Measurements from ENCODE around the gene PEX6. TPM values are rescaled to one million over a fixed set of nuclear protein-coding genes. Genes with fewer than 3 reads are reported as not detected.
A peak's percentile ranks its signal among the peaks of the same experiment; 100 is the strongest.

Gene PEX6, protein sequence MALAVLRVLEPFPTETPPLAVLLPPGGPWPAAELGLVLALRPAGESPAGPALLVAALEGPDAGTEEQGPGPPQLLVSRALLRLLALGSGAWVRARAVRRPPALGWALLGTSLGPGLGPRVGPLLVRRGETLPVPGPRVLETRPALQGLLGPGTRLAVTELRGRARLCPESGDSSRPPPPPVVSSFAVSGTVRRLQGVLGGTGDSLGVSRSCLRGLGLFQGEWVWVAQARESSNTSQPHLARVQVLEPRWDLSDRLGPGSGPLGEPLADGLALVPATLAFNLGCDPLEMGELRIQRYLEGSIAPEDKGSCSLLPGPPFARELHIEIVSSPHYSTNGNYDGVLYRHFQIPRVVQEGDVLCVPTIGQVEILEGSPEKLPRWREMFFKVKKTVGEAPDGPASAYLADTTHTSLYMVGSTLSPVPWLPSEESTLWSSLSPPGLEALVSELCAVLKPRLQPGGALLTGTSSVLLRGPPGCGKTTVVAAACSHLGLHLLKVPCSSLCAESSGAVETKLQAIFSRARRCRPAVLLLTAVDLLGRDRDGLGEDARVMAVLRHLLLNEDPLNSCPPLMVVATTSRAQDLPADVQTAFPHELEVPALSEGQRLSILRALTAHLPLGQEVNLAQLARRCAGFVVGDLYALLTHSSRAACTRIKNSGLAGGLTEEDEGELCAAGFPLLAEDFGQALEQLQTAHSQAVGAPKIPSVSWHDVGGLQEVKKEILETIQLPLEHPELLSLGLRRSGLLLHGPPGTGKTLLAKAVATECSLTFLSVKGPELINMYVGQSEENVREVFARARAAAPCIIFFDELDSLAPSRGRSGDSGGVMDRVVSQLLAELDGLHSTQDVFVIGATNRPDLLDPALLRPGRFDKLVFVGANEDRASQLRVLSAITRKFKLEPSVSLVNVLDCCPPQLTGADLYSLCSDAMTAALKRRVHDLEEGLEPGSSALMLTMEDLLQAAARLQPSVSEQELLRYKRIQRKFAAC
- 3.7 TPM for polyA plus RNA-seq (2013, experiment 1 of 2)
- 3.7 TPM for polyA plus RNA-seq (2013, experiment 2 of 2)

DNA sequence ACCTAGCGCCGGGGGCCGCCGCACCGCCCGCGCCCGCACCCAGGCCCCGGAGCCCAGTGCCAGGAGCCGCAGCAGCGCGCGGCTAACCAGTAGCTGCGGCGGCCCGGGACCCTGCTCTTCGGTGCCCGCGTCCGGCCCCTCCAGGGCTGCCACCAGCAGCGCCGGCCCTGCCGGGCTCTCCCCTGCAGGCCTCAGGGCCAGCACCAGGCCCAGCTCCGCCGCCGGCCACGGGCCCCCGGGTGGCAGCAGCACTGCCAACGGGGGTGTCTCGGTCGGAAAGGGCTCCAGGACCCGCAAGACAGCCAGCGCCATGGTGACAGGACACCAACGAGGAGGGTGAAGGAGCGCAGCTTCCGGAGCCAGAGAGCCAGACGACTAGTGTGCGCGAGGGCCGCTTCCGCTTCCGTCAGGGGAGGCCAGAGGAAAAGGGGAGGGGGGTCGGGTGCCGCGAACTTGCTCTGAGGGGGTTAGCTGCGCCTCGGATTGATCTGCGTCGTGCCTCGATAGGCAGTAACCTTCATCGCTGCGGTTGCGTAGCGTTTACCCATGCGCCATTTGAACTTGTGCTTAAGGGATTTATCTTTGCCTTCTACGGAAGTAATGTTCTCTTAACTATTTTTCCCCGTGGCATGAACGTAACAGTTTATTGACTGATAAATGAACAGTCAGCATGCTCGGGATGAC is at the start of gene PEX6:
Gene PEX6, minus strand, starts transcription at position 343 of the 684 bp plus-strand sequence. Its CDS starts 31 bp downstream, at position 312.
- H3K4me1 ChIP-seq (ENCODE audit: control insufficient read depth, low read depth, low read length) = no peaks in the 10 kb centered on the region
- no peak within 1 kb of the TSS for H2BK15ac ChIP-seq (replicated peaks; ENCODE audit: low read depth)
- peak within 1 kb of the TSS; percentile 76 for H3K9ac ChIP-seq (ENCODE audit: low read length)
- H2BK120ac ChIP-seq (ENCODE audit: low read depth, low read length) = no peak within 1 kb of the TSS
- H3K4ac ChIP-seq (ENCODE audit: low read depth, low read length) = peak within 1 kb of the TSS; percentile 76
- H3K36me3 ChIP-seq (ENCODE audit: control insufficient read depth, insufficient read depth, low read length) = no peaks in the 10 kb centered on the region
- H3K79me2 ChIP-seq (ENCODE audit: control insufficient read depth, insufficient read depth, low read length) = no peaks in the 10 kb centered on the region
- peak; percentile 95 for DNase-seq
- H2BK5ac ChIP-seq (ENCODE audit: low read length) = no peak within 1 kb of the TSS
- no peak within 1 kb of the TSS for H3K23ac ChIP-seq (ENCODE audit: low read length)
- no peak within 1 kb of the TSS for H2AK5ac ChIP-seq (ENCODE audit: low read length)
- H4K8ac ChIP-seq (ENCODE audit: low read depth, low read length) = no peak within 1 kb of the TSS
- peak within 1 kb of the TSS; percentile 96 for H4K5ac ChIP-seq (ENCODE audit: low read length)
- H3K56ac ChIP-seq (ENCODE audit: low read length) = peak within 1 kb of the TSS; percentile 95
- no peaks in the 10 kb centered on the region for H3K79me1 ChIP-seq (ENCODE audit: low read length)
- H3K18ac ChIP-seq (ENCODE audit: low read length) = peak within 1 kb of the TSS; percentile 62
- WGBS (ENCODE audit: extremely low coverage, insufficient coverage, low lambda C conversion rate) = no CpG with 5 or more reads among the region's 59 CpGs
- no peaks in the 10 kb centered on the region for H3K27me3 ChIP-seq (ENCODE audit: insufficient read depth, low read length, poor library complexity)
- peak within 1 kb of the TSS; percentile 19 for H3K27ac ChIP-seq (ENCODE audit: low read depth, low read length)
- H3K4me3 ChIP-seq (ENCODE audit: low read length) = peak within 1 kb of the TSS; percentile 88
- H3K4me2 ChIP-seq (ENCODE audit: low read length) = peak within 1 kb of the TSS; percentile 97

DNA sequence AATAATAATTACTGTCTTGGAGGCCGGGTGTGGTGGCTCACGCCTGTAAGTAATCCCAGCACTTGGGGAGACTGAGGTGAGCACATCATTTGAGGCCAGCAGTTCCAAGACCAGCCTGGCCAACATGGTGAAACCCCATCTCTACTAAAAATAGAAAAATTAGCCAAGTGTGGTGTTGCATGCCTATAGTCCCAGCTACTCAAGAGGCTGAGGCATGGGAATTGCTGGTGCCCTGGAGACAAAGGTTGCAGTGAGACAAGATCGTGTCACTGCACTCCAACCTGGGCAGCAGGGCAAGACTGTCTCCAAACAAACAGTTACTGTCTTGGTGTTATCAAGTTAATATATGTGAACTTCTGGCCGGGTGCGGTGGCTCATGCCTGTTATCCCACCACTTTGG is 47.4 kb upstream of the PEX6 start:
- Histone ChIP-seq H3K79me2 (ENCODE audit: control insufficient read depth, insufficient read depth, low read length) (peaks cover 20% of the 10 kb centered on the region), H2BK15ac (replicated peaks; ENCODE audit: low read depth) (no peak overlapping the region), H3K36me3 (ENCODE audit: control insufficient read depth, insufficient read depth, low read length) (peaks cover 25% of the 10 kb centered on the region), H2BK120ac (ENCODE audit: low read depth, low read length) (no peak overlapping the region), H3K9ac (ENCODE audit: low read length) (no peak overlapping the region), H3K4me1 (ENCODE audit: control insufficient read depth, low read depth, low read length) (no peaks in the 10 kb centered on the region), H3K27ac (ENCODE audit: low read depth, low read length) (no peak overlapping the region), H3K4me2 (ENCODE audit: low read length) (no peak overlapping the region), H4K5ac (ENCODE audit: low read length) (no peak overlapping the region), H3K23ac (ENCODE audit: low read length) (no peak overlapping the region), H3K18ac (ENCODE audit: low read length) (no peak overlapping the region), H2AK5ac (ENCODE audit: low read length) (no peak overlapping the region), H4K8ac (ENCODE audit: low read depth, low read length) (no peak overlapping the region), H3K27me3 (ENCODE audit: insufficient read depth, low read length, poor library complexity) (no peaks in the 10 kb centered on the region), H2BK5ac (ENCODE audit: low read length) (no peak overlapping the region), H3K4me3 (ENCODE audit: low read length) (no peak overlapping the region), H3K56ac (ENCODE audit: low read length) (no peak overlapping the region), H3K79me1 (ENCODE audit: low read length) (peaks cover 12% of the 10 kb centered on the region), H3K4ac (ENCODE audit: low read depth, low read length) (no peak overlapping the region)
- no CpG with 5 or more reads among the region's 5 CpGs for WGBS (ENCODE audit: extremely low coverage, insufficient coverage, low lambda C conversion rate)
- no peak for DNase-seq

DNA sequence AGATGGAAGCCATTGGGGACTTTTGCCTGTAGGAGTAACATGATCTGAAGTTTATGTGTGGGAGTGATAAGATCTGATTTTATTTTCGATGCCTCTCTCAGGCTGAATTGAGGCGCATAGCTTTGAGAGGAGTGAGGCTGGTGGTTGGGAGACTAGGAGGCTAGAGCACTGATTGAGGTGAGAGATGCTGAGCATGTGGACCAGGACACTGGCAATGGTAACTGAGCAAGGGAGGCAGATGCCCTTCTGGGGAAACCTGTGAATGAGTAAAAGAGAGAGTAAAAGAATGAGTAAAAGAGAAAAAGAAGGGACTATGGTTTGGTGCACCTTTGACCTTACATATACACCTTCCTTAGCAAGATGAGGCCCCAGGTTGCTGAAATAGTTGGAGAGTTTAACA is 45.5 kb upstream of the PEX6 start:
- no peak for DNase-seq
- Histone ChIP-seq H3K56ac (ENCODE audit: low read length) (no peak overlapping the region), H3K9ac (ENCODE audit: low read length) (no peak overlapping the region), H2AK5ac (ENCODE audit: low read length) (no peak overlapping the region), H4K5ac (ENCODE audit: low read length) (no peak overlapping the region), H4K8ac (ENCODE audit: low read depth, low read length) (no peak overlapping the region), H2BK5ac (ENCODE audit: low read length) (no peak overlapping the region), H3K18ac (ENCODE audit: low read length) (no peak overlapping the region), H3K4me2 (ENCODE audit: low read length) (no peak overlapping the region), H3K4me3 (ENCODE audit: low read length) (no peak overlapping the region), H3K79me2 (ENCODE audit: control insufficient read depth, insufficient read depth, low read length) (peaks cover 20% of the 10 kb centered on the region), H3K36me3 (ENCODE audit: control insufficient read depth, insufficient read depth, low read length) (peaks cover 22% of the 10 kb centered on the region), H2BK15ac (replicated peaks; ENCODE audit: low read depth) (no peak overlapping the region), H3K4ac (ENCODE audit: low read depth, low read length) (no peak overlapping the region), H3K27me3 (ENCODE audit: insufficient read depth, low read length, poor library complexity) (no peaks in the 10 kb centered on the region), H3K27ac (ENCODE audit: low read depth, low read length) (no peak overlapping the region), H3K23ac (ENCODE audit: low read length) (no peak overlapping the region), H3K79me1 (ENCODE audit: low read length) (peaks cover 12% of the 10 kb centered on the region), H2BK120ac (ENCODE audit: low read depth, low read length) (no peak overlapping the region), H3K4me1 (ENCODE audit: control insufficient read depth, low read depth, low read length) (peaks cover 2% of the 10 kb centered on the region)
- no CpG with 5 or more reads among the region's 2 CpGs for WGBS (ENCODE audit: extremely low coverage, insufficient coverage, low lambda C conversion rate)

DNA sequence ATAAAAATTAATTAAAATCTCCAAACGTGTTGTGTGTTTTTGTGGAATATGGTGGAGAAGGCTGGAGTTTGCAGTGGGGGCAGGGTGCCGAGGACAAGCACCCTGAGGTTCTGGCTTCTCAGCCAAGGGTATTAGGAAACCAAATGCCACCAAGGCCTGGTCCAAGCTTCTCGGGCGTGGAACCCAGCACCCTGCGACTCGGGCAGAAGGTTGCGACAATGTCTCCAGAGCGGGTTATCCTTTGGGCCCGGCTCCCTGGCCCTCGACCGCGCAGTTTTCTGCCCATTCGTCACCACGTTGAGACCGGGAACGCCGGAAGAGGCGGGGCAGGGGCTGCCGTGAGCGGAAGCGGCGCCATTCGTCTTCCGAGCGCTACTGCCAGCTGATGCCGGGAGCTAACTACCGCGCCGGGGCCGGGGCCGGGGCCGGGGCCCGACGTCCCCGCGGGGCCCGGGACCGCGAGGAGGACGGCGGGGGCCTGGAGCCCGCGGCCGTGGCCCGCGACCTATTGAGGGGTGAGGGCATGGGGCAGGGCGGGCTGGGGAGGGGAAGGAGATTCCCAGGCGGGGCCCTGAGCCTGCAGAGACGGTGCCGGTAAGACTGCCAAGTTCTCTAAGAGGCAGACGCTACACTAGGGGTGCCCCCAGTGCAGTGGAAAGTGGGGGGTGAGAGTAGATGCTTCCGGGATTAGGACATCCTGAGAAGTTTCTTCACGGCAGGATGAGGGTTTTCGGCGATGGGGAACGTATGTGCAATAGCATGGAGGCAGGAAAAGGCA is 42.5 kb upstream of the PEX6 start, which contains the start of gene RRP36:
Gene RRP36, plus strand, starts transcription at position 354 of the 778 bp plus-strand sequence. Its CDS starts 32 bp downstream, at position 386.
- Histone ChIP-seq H4K8ac (ENCODE audit: low read depth, low read length) (peak within 1 kb of the TSS; percentile 99), H3K4me1 (ENCODE audit: control insufficient read depth, low read depth, low read length) (peaks cover 2% of the 10 kb centered on the region), H2BK15ac (replicated peaks; ENCODE audit: low read depth) (no peak within 1 kb of the TSS), H3K79me2 (ENCODE audit: control insufficient read depth, insufficient read depth, low read length) (peaks cover 24% of the 10 kb centered on the region), H3K23ac (ENCODE audit: low read length) (no peak within 1 kb of the TSS), H3K36me3 (ENCODE audit: control insufficient read depth, insufficient read depth, low read length) (peaks cover 24% of the 10 kb centered on the region), H2BK120ac (ENCODE audit: low read depth, low read length) (peak within 1 kb of the TSS; percentile 85), H4K5ac (ENCODE audit: low read length) (peak within 1 kb of the TSS; percentile 97), H2AK5ac (ENCODE audit: low read length) (peak within 1 kb of the TSS; percentile 55), H3K27ac (ENCODE audit: low read depth, low read length) (peak within 1 kb of the TSS; percentile 96), H3K27me3 (ENCODE audit: insufficient read depth, low read length, poor library complexity) (no peaks in the 10 kb centered on the region), H3K4me3 (ENCODE audit: low read length) (peak within 1 kb of the TSS; percentile 98), H3K9ac (ENCODE audit: low read length) (peak within 1 kb of the TSS; percentile 100), H3K79me1 (ENCODE audit: low read length) (peaks cover 23% of the 10 kb centered on the region), H3K4ac (ENCODE audit: low read depth, low read length) (peak within 1 kb of the TSS; percentile 73), H3K56ac (ENCODE audit: low read length) (peak within 1 kb of the TSS; percentile 100), H3K4me2 (ENCODE audit: low read length) (peak within 1 kb of the TSS; percentile 95), H3K18ac (ENCODE audit: low read length) (peak within 1 kb of the TSS; percentile 99), H2BK5ac (ENCODE audit: low read length) (peak within 1 kb of the TSS; percentile 91)
- no CpG with 5 or more reads among the region's 56 CpGs for WGBS (ENCODE audit: extremely low coverage, insufficient coverage, low lambda C conversion rate)
- peak; percentile 86 for DNase-seq

DNA sequence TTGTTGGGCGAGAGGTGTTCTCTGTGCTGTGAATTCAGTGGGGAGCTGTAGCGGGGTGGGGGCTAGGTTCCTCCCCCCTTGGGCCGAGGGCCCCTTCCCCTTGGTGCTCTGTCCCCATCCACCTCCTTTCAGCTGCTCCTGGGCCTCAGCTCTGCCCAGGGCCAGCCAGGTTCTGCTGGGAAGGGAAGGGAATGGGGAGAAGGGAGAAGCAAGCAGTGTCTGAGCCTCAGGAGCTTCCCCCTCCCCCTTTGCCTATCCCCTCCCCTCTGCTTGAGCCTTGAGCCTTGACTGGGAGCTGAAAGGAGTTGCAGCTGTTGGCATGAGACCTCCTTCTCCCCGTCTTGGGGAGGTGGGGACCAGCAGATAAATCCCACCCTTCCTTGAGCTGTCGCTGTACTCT is 41.9 kb upstream of the PEX6 start:
- peak overlapping the region; percentile 95 for H3K4me2 ChIP-seq (ENCODE audit: low read length)
- H3K79me2 ChIP-seq (ENCODE audit: control insufficient read depth, insufficient read depth, low read length) = peaks cover 24% of the 10 kb centered on the region
- no peak overlapping the region for H3K4ac ChIP-seq (ENCODE audit: low read depth, low read length)
- peak; percentile 86 for DNase-seq
- no peaks in the 10 kb centered on the region for H3K27me3 ChIP-seq (ENCODE audit: insufficient read depth, low read length, poor library complexity)
- WGBS (ENCODE audit: extremely low coverage, insufficient coverage, low lambda C conversion rate) = no CpG with 5 or more reads among the region's 5 CpGs
- H4K5ac ChIP-seq (ENCODE audit: low read length) = peak overlapping the region; percentile 49
- H3K36me3 ChIP-seq (ENCODE audit: control insufficient read depth, insufficient read depth, low read length) = peaks cover 19% of the 10 kb centered on the region
- H2AK5ac ChIP-seq (ENCODE audit: low read length) = no peak overlapping the region
- H3K9ac ChIP-seq (ENCODE audit: low read length) = peak overlapping the region; percentile 100
- H3K4me1 ChIP-seq (ENCODE audit: control insufficient read depth, low read depth, low read length) = peaks cover 2% of the 10 kb centered on the region
- H3K56ac ChIP-seq (ENCODE audit: low read length) = peak overlapping the region; percentile 95
- peak overlapping the region; percentile 96 for H3K27ac ChIP-seq (ENCODE audit: low read depth, low read length)
- H3K23ac ChIP-seq (ENCODE audit: low read length) = no peak overlapping the region
- H3K4me3 ChIP-seq (ENCODE audit: low read length) = no peak overlapping the region
- no peak overlapping the region for H2BK5ac ChIP-seq (ENCODE audit: low read length)
- peak overlapping the region; percentile 82 for H3K18ac ChIP-seq (ENCODE audit: low read length)
- no peak overlapping the region for H2BK15ac ChIP-seq (replicated peaks; ENCODE audit: low read depth)
- H2BK120ac ChIP-seq (ENCODE audit: low read depth, low read length) = no peak overlapping the region
- H4K8ac ChIP-seq (ENCODE audit: low read depth, low read length) = no peak overlapping the region
- peaks cover 23% of the 10 kb centered on the region for H3K79me1 ChIP-seq (ENCODE audit: low read length)
